ENCODE measurements around the gene ZPBP2.

The ZPBP2 gene

GRCh38 chr17:39915559-39915958, 47.6 kb downstream of the ZPBP2 start:
- no peak for DNase-seq

DNA sequence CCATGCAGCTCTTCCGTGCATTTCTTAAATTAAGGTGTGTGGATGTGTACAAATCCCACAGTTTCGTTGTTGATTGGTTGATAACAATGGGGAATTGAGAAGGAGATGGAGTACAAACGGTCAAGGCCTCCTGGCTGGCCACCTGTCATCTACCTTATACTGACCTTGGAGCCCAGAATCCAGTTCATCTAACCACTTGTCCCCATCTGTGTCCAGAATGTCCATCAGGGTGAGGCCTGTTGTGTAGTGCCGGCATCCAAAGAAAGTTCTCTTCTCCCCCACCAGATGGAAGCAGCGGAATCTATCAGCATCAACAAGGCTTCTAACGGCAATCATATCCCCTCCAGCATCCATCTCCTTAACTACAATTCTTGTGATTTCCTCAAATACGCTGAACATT, 48.9 kb downstream of the ZPBP2 start:
- no peak for DNase-seq

- DNase-seq: no peak
Measured at GRCh38 chr17:39919087-39919683, 51.2 kb downstream of the ZPBP2 start.

- DNase-seq: peak; percentile 65
Measured at GRCh38 chr17:39920218-39921210, 52.5 kb downstream of the ZPBP2 start.

GRCh38 chr17:39921323-39921722, 53.3 kb downstream of the ZPBP2 start:
- peak; percentile 17 for DNase-seq

DNA sequence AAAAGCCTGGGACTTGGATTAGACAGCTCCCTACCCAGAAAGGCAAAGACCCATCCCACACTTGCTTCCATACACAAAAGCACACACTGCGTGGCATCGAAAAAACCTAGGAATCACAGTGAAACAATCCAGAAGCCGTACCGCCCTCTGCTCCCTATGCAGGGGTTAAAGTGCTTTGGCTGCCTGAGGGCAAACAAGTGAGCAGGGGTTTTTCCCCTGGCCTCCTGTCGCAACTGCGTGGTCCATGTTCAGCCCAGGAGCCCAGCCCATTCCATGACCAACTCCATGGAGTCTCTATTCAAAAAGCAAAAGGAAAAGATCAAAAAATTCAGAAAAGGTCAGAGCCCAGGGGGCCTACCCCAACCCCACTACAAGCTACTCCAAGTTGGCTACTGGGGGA, 54.0 kb downstream of the ZPBP2 start:
- no peak for DNase-seq

GRCh38 chr17:39923230-39923629, 55.2 kb downstream of the ZPBP2 start:
- DNase-seq: no peak

GRCh38 chr17:39923836-39924690, 56.1 kb downstream of the ZPBP2 start:
- no peak for DNase-seq

- no peak for DNase-seq
Measured at GRCh38 chr17:39924691-39925055, 56.7 kb downstream of the ZPBP2 start.

DNA sequence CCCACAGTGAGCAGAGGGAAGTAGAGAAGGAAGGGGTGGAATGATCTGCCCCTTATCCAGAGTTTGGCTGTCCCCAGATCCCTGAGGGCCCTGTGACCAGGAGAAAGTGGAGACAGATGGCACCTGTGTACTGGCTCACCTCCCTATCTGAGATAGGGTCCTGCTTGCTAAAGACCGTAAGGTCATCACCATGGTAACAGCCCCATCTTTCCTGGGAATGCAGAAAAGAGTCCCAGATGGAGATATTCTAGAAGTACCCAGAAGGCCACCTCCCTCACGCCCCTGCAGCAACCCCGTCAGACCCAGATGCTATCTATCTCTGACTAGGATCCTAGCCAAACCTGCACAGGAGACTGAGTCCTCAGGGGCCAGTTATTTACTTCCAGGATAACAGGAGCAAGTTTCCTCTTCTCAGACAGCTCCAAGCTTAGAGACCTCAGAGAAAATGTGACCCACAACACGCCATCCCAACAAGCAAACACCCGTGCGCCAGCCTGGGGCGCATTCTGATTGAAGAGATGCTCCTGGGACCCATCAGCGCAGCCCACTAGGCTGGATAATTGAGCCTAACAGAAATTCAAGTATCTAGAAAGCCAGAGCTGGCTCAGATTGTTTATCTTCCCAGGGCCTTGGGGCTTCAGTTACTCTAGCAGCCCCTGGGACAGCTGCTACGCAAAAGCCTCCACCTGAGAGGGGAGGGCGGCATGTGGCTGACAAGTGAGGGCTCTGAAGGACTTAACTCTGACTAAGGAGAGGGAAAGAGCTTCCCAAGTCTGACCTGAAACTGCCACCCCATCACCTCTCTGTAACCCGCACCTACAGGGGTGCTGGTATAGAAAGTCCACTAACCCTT, 57.5 kb downstream of the ZPBP2 start:
- DNase-seq: peak; percentile 9

- no peak for DNase-seq
Measured at GRCh38 chr17:39926135-39926587, 58.2 kb downstream of the ZPBP2 start.

GRCh38 chr17:39926588-39927100, 58.6 kb downstream of the ZPBP2 start:
- DNase-seq: peak; percentile 75

All from CD4-positive, alpha-beta T cell treated with Interleukin-21 for 1 hour (primary cell).